Tibial nerve (tissue), 4 donors: ENCODE measurements around the gene RNF44. TPM values are rescaled to one million over a fixed set of nuclear protein-coding genes. Genes with fewer than 3 reads are reported as not detected.

Source experiments
- DNase-seq, 2 donors: peaks; one replicate each; pipeline ENCODE4 v3.0.0-alpha.2; 2019; ENCODE audit warnings: low spot score in 2 of 2
- H3K27ac ChIP-seq, 4 donors: fragments of 200-600 bp; sonication (generic) in 3 of 4; one replicate each; pipeline ENCODE4 v1.5.1; 2017 to 2019; ENCODE audit warnings: mild to moderate bottlenecking in 1 of 4
- H3K27me3 ChIP-seq, 2 donors: fragments of 200-600 bp; sonication (generic) in 1 of 2; one replicate each; pipeline versions ENCODE4 v1.5.1 to v1.6.0; 2017 to 2019
- H3K36me3 ChIP-seq, 3 donors: fragments of 200-600 bp; sonication (generic); one replicate each; pipeline ENCODE4 v1.5.1; 2018 to 2019
- H3K4me1 ChIP-seq, 4 donors: fragments of 200-600 bp; sonication (generic) in 3 of 4; one replicate each; pipeline ENCODE4 v1.5.1; 2017 to 2019
- H3K4me3 ChIP-seq, 4 donors: fragments of 200-600 bp; sonication (generic) in 3 of 4; one replicate each; pipeline ENCODE4 v1.5.1; 2017 to 2019; ENCODE audit warnings: mild to moderate bottlenecking in 1 of 4, moderate library complexity in 1 of 4
- H3K9me3 ChIP-seq, 4 donors: fragments of 200-600 bp; sonication (generic) in 3 of 4; one replicate each; pipeline ENCODE4 v1.5.1; 2017 to 2019
- CTCF ChIP-seq, 5 experiments: fragments of 200-600 bp in 3 of 5; fragments of 450-650 bp in 2 of 5; sonication (generic) in 3 of 5; IDR thresholded peaks; one replicate each; pipeline ENCODE4 v1.5.1; 2016 to 2019; ENCODE audit warnings: antibody characterized with exemption in 5 of 5, mild to moderate bottlenecking in 3 of 5, moderate library complexity in 2 of 5
- EP300 ChIP-seq, 2 donors: sonication (generic); formaldehyde crosslinking; IDR thresholded peaks; one replicate each; pipeline ENCODE4 v1.6.1; 2017; ENCODE audit warnings: antibody characterized with exemption in 2 of 2, mild to moderate bottlenecking in 1 of 2
- POLR2A ChIP-seq, 2 donors: fragments of 450-650 bp; IDR thresholded peaks; one replicate each; pipeline ENCODE4 v1.6.1; 2017; ENCODE audit warnings: antibody characterized with exemption in 2 of 2, mild to moderate bottlenecking in 2 of 2, moderate library complexity in 2 of 2
- WGBS, 2 donors: methylation state at CpG; one replicate each; pipeline ENCODE4 v1.1.5; 2018; 5-methylcytosine and 5-hydroxymethylcytosine counted together
- total RNA-seq, 4 donors: library from RNA; depleted of rRNA; stranded (reverse); fragments of >200 nt; gene quantifications; one replicate each; pipeline ENCODE4 v1.1.0, GENCODE V29; 2016

RNF44 gene
- total RNA-seq, 4 donors from 2014 or later = 11.1 to 28.5 (median 21.8) TPM

GRCh38 chr5:176526462-176526861 is 10.7 kb downstream of the RNF44 start:
- H3K4me3 ChIP-seq = no peak overlapping the region
- no peaks in the 10 kb centered on the region for H3K9me3 ChIP-seq
- no peaks in the 10 kb centered on the region for H3K27me3 ChIP-seq
- WGBS, 2 donors = 90 to 92% methylated on average over 9 of the region's 9 CpGs
- no peak overlapping the region for H3K27ac ChIP-seq
- no peak for DNase-seq
- no peak for TF ChIP-seq POLR2A (IDR thresholded peaks at IDR 0.05)
- no peak for TF ChIP-seq CTCF (IDR thresholded peaks at IDR 0.05)
- no peak for TF ChIP-seq EP300 (IDR thresholded peaks at IDR 0.05)
- H3K36me3 ChIP-seq = peaks cover 0 to 58% (median 17%) of the 10 kb centered on the region in 3 donors
- H3K4me1 ChIP-seq = peaks cover 0 to 35% (median 16%) of the 10 kb centered on the region in 4 donors

GRCh38 chr5:176525677-176526076 is 11.5 kb downstream of the RNF44 start:
- TF ChIP-seq POLR2A (IDR thresholded peaks at IDR 0.05) (no peak), EP300 (IDR thresholded peaks at IDR 0.05) (no peak), CTCF (IDR thresholded peaks at IDR 0.05) (no peak)
- WGBS, 2 donors = 92 to 94% methylated on average over 9 of the region's 9 CpGs
- no peaks in the 10 kb centered on the region for H3K27me3 ChIP-seq
- no peaks in the 10 kb centered on the region for H3K9me3 ChIP-seq
- no peak overlapping the region for H3K4me3 ChIP-seq
- peaks cover 0 to 27% (median 9%) of the 10 kb centered on the region in 4 donors for H3K4me1 ChIP-seq
- DNase-seq = no peak
- no peak overlapping the region for H3K27ac ChIP-seq
- H3K36me3 ChIP-seq = peaks cover 0 to 50% (median 14%) of the 10 kb centered on the region in 3 donors

- peaks cover 0 to 43% (median 14%) of the 10 kb centered on the region in 3 donors for H3K36me3 ChIP-seq
- no peaks in the 10 kb centered on the region for H3K9me3 ChIP-seq
- no peak for DNase-seq
- H3K4me1 ChIP-seq = peaks cover 0 to 22% (median 7%) of the 10 kb centered on the region in 4 donors
- no peak for TF ChIP-seq EP300 (IDR thresholded peaks at IDR 0.05)
- TF ChIP-seq CTCF (IDR thresholded peaks at IDR 0.05) = no peak
- no peak for TF ChIP-seq POLR2A (IDR thresholded peaks at IDR 0.05)
- H3K4me3 ChIP-seq = no peak overlapping the region
- H3K27me3 ChIP-seq = no peaks in the 10 kb centered on the region
- WGBS, 2 donors = 87 to 93% methylated on average over 15 of the region's 15 CpGs
- no peak overlapping the region for H3K27ac ChIP-seq
These were observed 12.2 kb downstream of the RNF44 start for GRCh38 chr5:176524987-176525386.

- WGBS, 2 donors = 89 to 91% methylated on average over 6 of the region's 6 CpGs
- peaks cover 0 to 35% (median 7%) of the 10 kb centered on the region in 3 donors for H3K36me3 ChIP-seq
- H3K4me1 ChIP-seq = peaks cover 0 to 13% (median 4%) of the 10 kb centered on the region in 4 donors
- H3K27me3 ChIP-seq = no peaks in the 10 kb centered on the region
- no peak for DNase-seq
- no peak for TF ChIP-seq POLR2A (IDR thresholded peaks at IDR 0.05)
- TF ChIP-seq CTCF (IDR thresholded peaks at IDR 0.05) = no peak
- H3K27ac ChIP-seq = no peak overlapping the region
- no peak overlapping the region for H3K4me3 ChIP-seq
- H3K9me3 ChIP-seq = no peaks in the 10 kb centered on the region
These were observed 13.1 kb downstream of the RNF44 start for GRCh38 chr5:176524138-176524537.

- no peak for DNase-seq
- 57 to 79% methylated on average over 10 of the region's 10 CpGs for WGBS, 2 donors
- Histone ChIP-seq H3K27me3 (no peaks in the 10 kb centered on the region), H3K27ac (no peak overlapping the region), H3K9me3 (no peaks in the 10 kb centered on the region), H3K36me3 (peaks cover 0 to 11% (median 0%) of the 10 kb centered on the region in 3 donors), H3K4me3 (no peak overlapping the region), H3K4me1 (no peaks in the 10 kb centered on the region)
- TF ChIP-seq CTCF (IDR thresholded peaks at IDR 0.05) = no peak
- no peak for TF ChIP-seq POLR2A (IDR thresholded peaks at IDR 0.05)
- TF ChIP-seq EP300 (IDR thresholded peaks at IDR 0.05) = no peak
These were observed 15.4 kb downstream of the RNF44 start for GRCh38 chr5:176521699-176522263.
